ENCODE measurements around the gene SIK2.
A peak's percentile ranks its signal among the peaks of the same experiment; 100 is the strongest.

Gene SIK2

DNA sequence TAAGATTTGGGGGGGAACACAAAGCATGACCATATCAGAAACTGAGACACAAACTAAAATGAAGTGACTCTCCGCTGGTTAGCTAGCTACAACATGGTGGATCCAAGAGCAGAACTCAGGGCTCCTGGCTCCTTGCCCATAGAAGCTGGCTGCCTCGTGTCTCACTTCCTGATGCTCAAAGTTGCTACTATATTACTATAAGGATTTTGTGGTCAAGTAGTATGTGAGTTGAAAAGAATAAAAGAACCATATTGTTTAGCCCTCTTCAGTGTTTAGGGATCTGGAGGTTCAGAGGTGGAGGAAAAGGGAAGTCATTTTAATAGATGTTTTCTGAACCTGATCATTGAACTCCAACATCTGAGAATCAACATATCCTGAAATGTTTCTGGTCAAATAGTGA, 16.9 kb upstream of the SIK2 start:
- ATAC-seq = peak; percentile 42; the same call in 2 of the 3 replicates
- TF ChIP-seq, protein P1, sequence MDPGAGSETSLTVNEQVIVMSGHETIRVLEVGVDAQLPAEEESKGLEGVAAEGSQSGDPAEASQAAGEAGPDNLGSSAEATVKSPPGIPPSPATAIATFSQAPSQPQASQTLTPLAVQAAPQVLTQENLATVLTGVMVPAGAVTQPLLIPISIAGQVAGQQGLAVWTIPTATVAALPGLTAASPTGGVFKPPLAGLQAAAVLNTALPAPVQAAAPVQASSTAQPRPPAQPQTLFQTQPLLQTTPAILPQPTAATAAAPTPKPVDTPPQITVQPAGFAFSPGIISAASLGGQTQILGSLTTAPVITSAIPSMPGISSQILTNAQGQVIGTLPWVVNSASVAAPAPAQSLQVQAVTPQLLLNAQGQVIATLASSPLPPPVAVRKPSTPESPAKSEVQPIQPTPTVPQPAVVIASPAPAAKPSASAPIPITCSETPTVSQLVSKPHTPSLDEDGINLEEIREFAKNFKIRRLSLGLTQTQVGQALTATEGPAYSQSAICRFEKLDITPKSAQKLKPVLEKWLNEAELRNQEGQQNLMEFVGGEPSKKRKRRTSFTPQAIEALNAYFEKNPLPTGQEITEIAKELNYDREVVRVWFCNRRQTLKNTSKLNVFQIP (CRISPR knock-in tag; IDR thresholded peaks at IDR 0.05; ENCODE audit: borderline replicate concordance, low read depth) = no peak
- TF ChIP-seq SNAI2 (CRISPR knock-in tag; IDR thresholded peaks at IDR 0.05) = no peak
- TF ChIP-seq PPARA (CRISPR knock-in tag; IDR thresholded peaks at IDR 0.05; ENCODE audit: borderline replicate concordance) = no peak
- TF ChIP-seq ZNF8 (CRISPR knock-in tag; IDR thresholded peaks at IDR 0.05) = no peak
- TF ChIP-seq BACH2 (CRISPR knock-in tag; IDR thresholded peaks at IDR 0.05; ENCODE audit: borderline replicate concordance) = no peak
- no peak for TF ChIP-seq OSR1 (CRISPR knock-in tag; IDR thresholded peaks at IDR 0.05)
- TF ChIP-seq, protein P2, sequence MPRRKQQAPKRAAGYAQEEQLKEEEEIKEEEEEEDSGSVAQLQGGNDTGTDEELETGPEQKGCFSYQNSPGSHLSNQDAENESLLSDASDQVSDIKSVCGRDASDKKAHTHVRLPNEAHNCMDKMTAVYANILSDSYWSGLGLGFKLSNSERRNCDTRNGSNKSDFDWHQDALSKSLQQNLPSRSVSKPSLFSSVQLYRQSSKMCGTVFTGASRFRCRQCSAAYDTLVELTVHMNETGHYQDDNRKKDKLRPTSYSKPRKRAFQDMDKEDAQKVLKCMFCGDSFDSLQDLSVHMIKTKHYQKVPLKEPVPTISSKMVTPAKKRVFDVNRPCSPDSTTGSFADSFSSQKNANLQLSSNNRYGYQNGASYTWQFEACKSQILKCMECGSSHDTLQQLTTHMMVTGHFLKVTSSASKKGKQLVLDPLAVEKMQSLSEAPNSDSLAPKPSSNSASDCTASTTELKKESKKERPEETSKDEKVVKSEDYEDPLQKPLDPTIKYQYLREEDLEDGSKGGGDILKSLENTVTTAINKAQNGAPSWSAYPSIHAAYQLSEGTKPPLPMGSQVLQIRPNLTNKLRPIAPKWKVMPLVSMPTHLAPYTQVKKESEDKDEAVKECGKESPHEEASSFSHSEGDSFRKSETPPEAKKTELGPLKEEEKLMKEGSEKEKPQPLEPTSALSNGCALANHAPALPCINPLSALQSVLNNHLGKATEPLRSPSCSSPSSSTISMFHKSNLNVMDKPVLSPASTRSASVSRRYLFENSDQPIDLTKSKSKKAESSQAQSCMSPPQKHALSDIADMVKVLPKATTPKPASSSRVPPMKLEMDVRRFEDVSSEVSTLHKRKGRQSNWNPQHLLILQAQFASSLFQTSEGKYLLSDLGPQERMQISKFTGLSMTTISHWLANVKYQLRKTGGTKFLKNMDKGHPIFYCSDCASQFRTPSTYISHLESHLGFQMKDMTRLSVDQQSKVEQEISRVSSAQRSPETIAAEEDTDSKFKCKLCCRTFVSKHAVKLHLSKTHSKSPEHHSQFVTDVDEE (CRISPR knock-in tag; IDR thresholded peaks at IDR 0.05) = no peak
- TF ChIP-seq ISL1 (CRISPR knock-in tag; IDR thresholded peaks at IDR 0.05) = no peak
- no peak for TF ChIP-seq ZFP3 (CRISPR knock-in tag; IDR thresholded peaks at IDR 0.05)
- no peak for TF ChIP-seq CSDC2 (CRISPR knock-in tag; IDR thresholded peaks at IDR 0.05)
- no peak for TF ChIP-seq ESRRG (CRISPR knock-in tag; IDR thresholded peaks at IDR 0.05)
- TF ChIP-seq TCF4 (CRISPR knock-in tag; IDR thresholded peaks at IDR 0.05; ENCODE audit: borderline replicate concordance) = no peak
- TF ChIP-seq ZFP30 (CRISPR knock-in tag; IDR thresholded peaks at IDR 0.05) = no peak
- TF ChIP-seq, protein P3, sequence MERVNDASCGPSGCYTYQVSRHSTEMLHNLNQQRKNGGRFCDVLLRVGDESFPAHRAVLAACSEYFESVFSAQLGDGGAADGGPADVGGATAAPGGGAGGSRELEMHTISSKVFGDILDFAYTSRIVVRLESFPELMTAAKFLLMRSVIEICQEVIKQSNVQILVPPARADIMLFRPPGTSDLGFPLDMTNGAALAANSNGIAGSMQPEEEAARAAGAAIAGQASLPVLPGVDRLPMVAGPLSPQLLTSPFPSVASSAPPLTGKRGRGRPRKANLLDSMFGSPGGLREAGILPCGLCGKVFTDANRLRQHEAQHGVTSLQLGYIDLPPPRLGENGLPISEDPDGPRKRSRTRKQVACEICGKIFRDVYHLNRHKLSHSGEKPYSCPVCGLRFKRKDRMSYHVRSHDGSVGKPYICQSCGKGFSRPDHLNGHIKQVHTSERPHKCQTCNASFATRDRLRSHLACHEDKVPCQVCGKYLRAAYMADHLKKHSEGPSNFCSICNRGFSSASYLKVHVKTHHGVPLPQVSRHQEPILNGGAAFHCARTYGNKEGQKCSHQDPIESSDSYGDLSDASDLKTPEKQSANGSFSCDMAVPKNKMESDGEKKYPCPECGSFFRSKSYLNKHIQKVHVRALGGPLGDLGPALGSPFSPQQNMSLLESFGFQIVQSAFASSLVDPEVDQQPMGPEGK (CRISPR knock-in tag; IDR thresholded peaks at IDR 0.05; ENCODE audit: borderline replicate concordance) = no peak
- TF ChIP-seq GLIS3 (CRISPR knock-in tag; IDR thresholded peaks at IDR 0.05) = no peak

DNA sequence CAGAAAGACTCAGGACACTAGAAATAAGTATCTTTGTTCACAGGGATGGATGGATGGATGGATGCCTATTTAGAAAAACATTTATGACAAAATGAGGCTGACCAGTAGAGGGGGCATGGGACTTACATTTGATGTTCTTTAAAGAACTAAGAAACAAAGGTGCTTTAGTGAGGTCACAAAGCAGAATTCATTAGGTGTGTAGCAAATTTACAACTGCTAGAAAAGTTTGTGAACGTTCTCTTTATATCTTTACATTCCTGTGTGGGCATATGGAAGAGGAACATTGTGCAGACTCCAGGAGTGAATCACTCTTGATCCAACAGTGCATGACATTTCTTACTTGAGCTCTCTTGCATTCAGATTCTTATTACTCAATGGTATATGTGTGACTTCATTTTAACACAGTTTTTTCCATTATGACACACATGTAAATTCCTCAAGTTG, 15.8 kb upstream of the SIK2 start:
- ATAC-seq = peak; percentile 81

More for the DNA sequence above, 15.8 kb upstream of the SIK2 start:
- TF ChIP-seq SNAI2 (CRISPR knock-in tag; IDR thresholded peaks at IDR 0.05) (no peak), ZFP30 (CRISPR knock-in tag; IDR thresholded peaks at IDR 0.05) (no peak), TOX (CRISPR knock-in tag; IDR thresholded peaks at IDR 0.05; ENCODE audit: borderline replicate concordance) (no peak), TCF4 (CRISPR knock-in tag; IDR thresholded peaks at IDR 0.05; ENCODE audit: borderline replicate concordance) (no peak), ZNF8 (CRISPR knock-in tag; IDR thresholded peaks at IDR 0.05) (no peak), ZNF565 (CRISPR knock-in tag; conservative IDR thresholded peaks at IDR 0.05; ENCODE audit: low read depth) (no peak), BACH2 (CRISPR knock-in tag; IDR thresholded peaks at IDR 0.05; ENCODE audit: borderline replicate concordance) (no peak), PPARA (CRISPR knock-in tag; IDR thresholded peaks at IDR 0.05; ENCODE audit: borderline replicate concordance) (no peak), OSR1 (CRISPR knock-in tag; IDR thresholded peaks at IDR 0.05) (no peak), RARB (CRISPR knock-in tag; IDR thresholded peaks at IDR 0.05) (no peak), GLIS3 (CRISPR knock-in tag; IDR thresholded peaks at IDR 0.05) (no peak), ZNF70 (CRISPR knock-in tag; IDR thresholded peaks at IDR 0.05) (no peak)
- TF ChIP-seq, protein P4, sequence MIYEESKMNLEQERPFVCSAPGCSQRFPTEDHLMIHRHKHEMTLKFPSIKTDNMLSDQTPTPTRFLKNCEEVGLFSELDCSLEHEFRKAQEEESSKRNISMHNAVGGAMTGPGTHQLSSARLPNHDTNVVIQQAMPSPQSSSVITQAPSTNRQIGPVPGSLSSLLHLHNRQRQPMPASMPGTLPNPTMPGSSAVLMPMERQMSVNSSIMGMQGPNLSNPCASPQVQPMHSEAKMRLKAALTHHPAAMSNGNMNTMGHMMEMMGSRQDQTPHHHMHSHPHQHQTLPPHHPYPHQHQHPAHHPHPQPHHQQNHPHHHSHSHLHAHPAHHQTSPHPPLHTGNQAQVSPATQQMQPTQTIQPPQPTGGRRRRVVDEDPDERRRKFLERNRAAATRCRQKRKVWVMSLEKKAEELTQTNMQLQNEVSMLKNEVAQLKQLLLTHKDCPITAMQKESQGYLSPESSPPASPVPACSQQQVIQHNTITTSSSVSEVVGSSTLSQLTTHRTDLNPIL (CRISPR knock-in tag; IDR thresholded peaks at IDR 0.05; ENCODE audit: low read depth) = no peak
- TF ChIP-seq, protein P3 (CRISPR knock-in tag; IDR thresholded peaks at IDR 0.05; ENCODE audit: borderline replicate concordance) = no peak
- TF ChIP-seq, protein P2 (CRISPR knock-in tag; IDR thresholded peaks at IDR 0.05) = no peak
- TF ChIP-seq, protein P5, sequence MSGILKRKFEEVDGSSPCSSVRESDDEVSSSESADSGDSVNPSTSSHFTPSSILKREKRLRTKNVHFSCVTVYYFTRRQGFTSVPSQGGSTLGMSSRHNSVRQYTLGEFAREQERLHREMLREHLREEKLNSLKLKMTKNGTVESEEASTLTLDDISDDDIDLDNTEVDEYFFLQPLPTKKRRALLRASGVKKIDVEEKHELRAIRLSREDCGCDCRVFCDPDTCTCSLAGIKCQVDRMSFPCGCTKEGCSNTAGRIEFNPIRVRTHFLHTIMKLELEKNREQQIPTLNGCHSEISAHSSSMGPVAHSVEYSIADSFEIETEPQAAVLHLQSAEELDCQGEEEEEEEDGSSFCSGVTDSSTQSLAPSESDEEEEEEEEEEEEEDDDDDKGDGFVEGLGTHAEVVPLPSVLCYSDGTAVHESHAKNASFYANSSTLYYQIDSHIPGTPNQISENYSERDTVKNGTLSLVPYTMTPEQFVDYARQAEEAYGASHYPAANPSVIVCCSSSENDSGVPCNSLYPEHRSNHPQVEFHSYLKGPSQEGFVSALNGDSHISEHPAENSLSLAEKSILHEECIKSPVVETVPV (CRISPR knock-in tag; IDR thresholded peaks at IDR 0.05) = no peak
- TF ChIP-seq, protein P1 (CRISPR knock-in tag; IDR thresholded peaks at IDR 0.05; ENCODE audit: borderline replicate concordance, low read depth) = no peak
